Testis (tissue), 2 donors: ENCODE data around the gene ARIH1.

Source experiments
- CTCF ChIP-seq, 3 experiments: fragments of 450-650 bp in 2 of 3; fragments of 200-600 bp in 1 of 3; sonication (generic) in 1 of 3; IDR thresholded peaks; one replicate each; pipeline ENCODE4 v1.5.1; 2016 to 2019; ENCODE audit warnings: antibody characterized with exemption in 3 of 3, mild to moderate bottlenecking in 2 of 3, moderate library complexity in 1 of 3
- POLR2A ChIP-seq: fragments of 450-650 bp; IDR thresholded peaks from one replicate; pipeline ENCODE4 v1.6.1; 2017; ENCODE audit warnings: antibody characterized with exemption, mild to moderate bottlenecking, moderate library complexity

GRCh38 chr15:72450805-72451204 is 23.3 kb upstream of the ARIH1 start:
- TF ChIP-seq CTCF (IDR thresholded peaks at IDR 0.05) = no peak
- TF ChIP-seq POLR2A = no peak
